ENCODE data around the gene RPL18.

RPL18 gene

GRCh38 chr19:48573163-48573505 is 45.8 kb downstream of the RPL18 start:
- DNase-seq = no peak

GRCh38 chr19:48571378-48572162 is 47.4 kb downstream of the RPL18 start:
- DNase-seq = no peak

DNA sequence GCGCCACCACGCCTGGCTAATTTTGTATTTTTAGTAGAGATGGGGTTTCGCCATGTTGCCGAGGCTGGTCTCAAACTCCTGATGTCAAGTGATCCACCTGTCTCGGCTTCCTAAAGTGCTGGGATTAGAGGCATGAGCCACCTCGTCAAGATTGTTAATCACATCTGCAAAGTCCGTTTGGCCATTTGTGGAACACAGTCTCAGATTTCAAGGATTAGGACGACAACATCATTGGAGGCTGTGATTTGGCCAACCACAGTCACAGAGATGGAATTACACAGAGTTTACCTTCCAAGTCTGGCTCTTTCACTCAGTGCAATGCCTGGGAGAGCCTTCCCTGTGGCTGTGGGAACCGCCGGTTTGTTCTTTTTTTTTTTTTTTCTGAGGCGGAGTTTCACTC is 49.2 kb downstream of the RPL18 start:
- no peak for DNase-seq

DNA sequence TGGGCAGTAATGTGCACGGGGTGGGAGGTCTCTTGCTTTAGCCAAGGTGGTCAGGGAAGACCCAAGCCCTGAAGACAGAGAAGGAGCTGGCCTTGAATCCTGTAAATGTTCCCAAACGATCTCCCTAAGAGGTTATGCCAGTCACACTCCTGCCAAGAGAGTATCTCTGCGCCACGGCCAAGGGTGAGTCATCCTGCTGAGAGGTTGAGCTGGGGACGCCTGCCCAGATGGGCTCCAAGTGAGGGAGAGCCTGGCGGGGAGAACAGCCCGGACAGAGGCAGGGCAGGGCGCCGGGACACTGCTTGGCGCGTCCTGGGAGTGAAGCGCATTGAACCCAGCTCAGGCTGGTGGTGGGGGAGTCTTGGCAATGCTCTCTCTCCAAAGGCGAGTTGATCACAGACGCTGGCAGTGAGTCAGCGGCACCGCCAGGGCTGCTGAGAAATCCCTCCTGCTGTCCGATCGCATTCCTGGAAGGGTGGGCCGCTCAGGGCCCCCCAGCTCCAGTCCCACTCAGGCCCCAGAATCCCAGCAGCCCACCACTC is 50.6 kb downstream of the RPL18 start:
- DNase-seq = peak; percentile 66

Data from MV-4-11 (cell line).